Activated CD8-positive, alpha-beta memory T cell treated with anti-CD3 and anti-CD28 coated beads for 48 hours (primary cell): ENCODE data around the gene CAPN14.
A peak's percentile ranks its signal among the peaks of the same experiment; 100 is the strongest.

Experiments used
- DNase-seq, 3 experiments: peaks; one replicate each; pipeline ENCODE4 v3.0.0-alpha.2; 2020; ENCODE audit warnings: low read depth in 2 of 3, low spot score in 2 of 3

CAPN14 gene

GRCh38 chr2:31147645-31148044 lies 69.7 kb downstream of the CAPN14 start:
- DNase-seq, result no peak

GRCh38 chr2:31142110-31142509 lies 75.2 kb downstream of the CAPN14 start:
- no peak for DNase-seq

GRCh38 chr2:31141443-31142085 lies 75.8 kb downstream of the CAPN14 start:
- no peak for DNase-seq

- no peak for DNase-seq
Observed at GRCh38 chr2:31140151-31140550, 77.2 kb downstream of the CAPN14 start.

- no peak for DNase-seq
Observed at GRCh38 chr2:31139671-31140070, 77.6 kb downstream of the CAPN14 start.

- DNase-seq, result peak; percentile 12 to 27 (median 23)
Observed at GRCh38 chr2:31138037-31138962, 79.0 kb downstream of the CAPN14 start, which contains the start of gene GALNT14. GALNT14 (minus strand) TSS chr2:31138440; CDS start chr2:31138086, 354 bp downstream.

GRCh38 chr2:31137211-31138036 lies 79.9 kb downstream of the CAPN14 start:
- no peak for DNase-seq

- no peak for DNase-seq
Observed at GRCh38 chr2:31136732-31137131, 80.6 kb downstream of the CAPN14 start.

- no peak for DNase-seq
Observed at GRCh38 chr2:31136000-31136399, 81.3 kb downstream of the CAPN14 start.

- no peak for DNase-seq
Observed at GRCh38 chr2:31134480-31134879, 82.8 kb downstream of the CAPN14 start.

- no peak for DNase-seq
Observed at GRCh38 chr2:31132786-31133185, 84.5 kb downstream of the CAPN14 start.

GRCh38 chr2:31131871-31132270 lies 85.4 kb downstream of the CAPN14 start:
- no peak for DNase-seq

- DNase-seq, result no peak
Observed at GRCh38 chr2:31129375-31130171, 87.7 kb downstream of the CAPN14 start.

GRCh38 chr2:31127931-31128330 lies 89.4 kb downstream of the CAPN14 start:
- DNase-seq, result no peak

GRCh38 chr2:31125918-31126695 lies 91.2 kb downstream of the CAPN14 start:
- DNase-seq, result no peak

GRCh38 chr2:31124904-31125303 lies 92.4 kb downstream of the CAPN14 start:
- no peak for DNase-seq
